Measurements from ENCODE around the gene ASB1. TPM values are rescaled to one million over a fixed set of nuclear protein-coding genes. Genes with fewer than 3 reads are reported as not detected.
A peak's percentile ranks its signal among the peaks of the same experiment; 100 is the strongest.

Gene ASB1
- total RNA-seq, 1 donor from 2014 or later = 35.2 TPM

GRCh38 chr2:238493411-238493810, 66.7 kb downstream of the ASB1 start:
- Mint-ChIP-seq H3K36me3 (ENCODE audit: low read depth) (no peaks in the 10 kb centered on the region), H3K9me3 (no peaks in the 10 kb centered on the region), H3K4me3 (no peak overlapping the region), H3K27ac (no peak overlapping the region), H3K27me3 (ENCODE audit: insufficient read depth) (peaks cover 6% of the 10 kb centered on the region), H3K4me1 (ENCODE audit: low read depth) (peaks cover 22% of the 10 kb centered on the region)
- intact Hi-C loops (cut with micrococcal nuclease) = no loop called here
- no peak for DNase-seq (ENCODE audit: low spot score)

GRCh38 chr2:238493880-238494572, 67.3 kb downstream of the ASB1 start:
- no peaks in the 10 kb centered on the region for H3K36me3 Mint-ChIP-seq (ENCODE audit: low read depth)
- DNase-seq (ENCODE audit: low spot score) = peak; percentile 10
- intact Hi-C loops (cut with micrococcal nuclease) = no loop called here
- peaks cover 6% of the 10 kb centered on the region for H3K27me3 Mint-ChIP-seq (ENCODE audit: insufficient read depth)
- H3K9me3 Mint-ChIP-seq = no peaks in the 10 kb centered on the region
- peak overlapping the region; percentile 35 for H3K4me3 Mint-ChIP-seq
- peak overlapping the region; percentile 51 for H3K27ac Mint-ChIP-seq
- peaks cover 22% of the 10 kb centered on the region for H3K4me1 Mint-ChIP-seq (ENCODE audit: low read depth)

- intact Hi-C loops (cut with micrococcal nuclease) = no loop called here
- no peaks in the 10 kb centered on the region for H3K9me3 Mint-ChIP-seq
- no peaks in the 10 kb centered on the region for H3K36me3 Mint-ChIP-seq (ENCODE audit: low read depth)
- H3K27me3 Mint-ChIP-seq (ENCODE audit: insufficient read depth) = peaks cover 6% of the 10 kb centered on the region
- peak overlapping the region; percentile 51 for H3K27ac Mint-ChIP-seq
- H3K4me3 Mint-ChIP-seq = peak overlapping the region; percentile 35
- DNase-seq (ENCODE audit: low spot score) = no peak
- peaks cover 22% of the 10 kb centered on the region for H3K4me1 Mint-ChIP-seq (ENCODE audit: low read depth)
Measured at GRCh38 chr2:238494573-238494961, 67.8 kb downstream of the ASB1 start.

GRCh38 chr2:238495422-238495821, 68.7 kb downstream of the ASB1 start:
- H3K4me1 Mint-ChIP-seq (ENCODE audit: low read depth) = peaks cover 22% of the 10 kb centered on the region
- intact Hi-C loops (cut with micrococcal nuclease) = no loop called here
- H3K9me3 Mint-ChIP-seq = no peaks in the 10 kb centered on the region
- no peak overlapping the region for H3K4me3 Mint-ChIP-seq
- H3K27ac Mint-ChIP-seq = no peak overlapping the region
- H3K36me3 Mint-ChIP-seq (ENCODE audit: low read depth) = no peaks in the 10 kb centered on the region
- peaks cover 6% of the 10 kb centered on the region for H3K27me3 Mint-ChIP-seq (ENCODE audit: insufficient read depth)
- DNase-seq (ENCODE audit: low spot score) = no peak

- no peak for DNase-seq (ENCODE audit: low spot score)
Measured at GRCh38 chr2:238496756-238497609, 70.3 kb downstream of the ASB1 start.

GRCh38 chr2:238497610-238498005, 70.9 kb downstream of the ASB1 start:
- H3K4me1 Mint-ChIP-seq (ENCODE audit: low read depth) = peaks cover 20% of the 10 kb centered on the region
- H3K27me3 Mint-ChIP-seq (ENCODE audit: insufficient read depth) = peaks cover 3% of the 10 kb centered on the region
- H3K9me3 Mint-ChIP-seq = no peaks in the 10 kb centered on the region
- no peak for DNase-seq (ENCODE audit: low spot score)
- intact Hi-C loops (cut with micrococcal nuclease) = no loop called here
- H3K4me3 Mint-ChIP-seq = no peak overlapping the region
- H3K27ac Mint-ChIP-seq = no peak overlapping the region
- no peaks in the 10 kb centered on the region for H3K36me3 Mint-ChIP-seq (ENCODE audit: low read depth)

More at GRCh38 chr2:238496756-238497609, 70.3 kb downstream of the ASB1 start:
- Mint-ChIP-seq H3K4me3 (no peak overlapping the region), H3K27me3 (ENCODE audit: insufficient read depth) (peaks cover 6% of the 10 kb centered on the region), H3K4me1 (ENCODE audit: low read depth) (peaks cover 22% of the 10 kb centered on the region), H3K36me3 (ENCODE audit: low read depth) (no peaks in the 10 kb centered on the region), H3K9me3 (no peaks in the 10 kb centered on the region), H3K27ac (no peak overlapping the region)
- intact Hi-C loops (cut with micrococcal nuclease) = no loop called here

- H3K4me1 Mint-ChIP-seq (ENCODE audit: low read depth) = peaks cover 15% of the 10 kb centered on the region
- no peak overlapping the region for H3K4me3 Mint-ChIP-seq
- H3K27me3 Mint-ChIP-seq (ENCODE audit: insufficient read depth) = peaks cover 3% of the 10 kb centered on the region
- intact Hi-C loops (cut with micrococcal nuclease) = no loop called here
- H3K36me3 Mint-ChIP-seq (ENCODE audit: low read depth) = no peaks in the 10 kb centered on the region
- H3K27ac Mint-ChIP-seq = no peak overlapping the region
- no peaks in the 10 kb centered on the region for H3K9me3 Mint-ChIP-seq
- no peak for DNase-seq (ENCODE audit: low spot score)
Measured at GRCh38 chr2:238498188-238498587, 71.5 kb downstream of the ASB1 start.

GRCh38 chr2:238498691-238499295, 72.1 kb downstream of the ASB1 start:
- Mint-ChIP-seq H3K4me1 (ENCODE audit: low read depth) (peaks cover 11% of the 10 kb centered on the region), H3K9me3 (no peaks in the 10 kb centered on the region)
- DNase-seq (ENCODE audit: low spot score) = no peak

GRCh38 chr2:238499731-238500580, 73.2 kb downstream of the ASB1 start:
- no peak overlapping the region for H3K4me3 Mint-ChIP-seq
- H3K27me3 Mint-ChIP-seq (ENCODE audit: insufficient read depth) = peaks cover 3% of the 10 kb centered on the region
- no peaks in the 10 kb centered on the region for H3K4me1 Mint-ChIP-seq (ENCODE audit: low read depth)
- intact Hi-C loops (cut with micrococcal nuclease) = no loop called here
- no peak overlapping the region for H3K27ac Mint-ChIP-seq
- H3K36me3 Mint-ChIP-seq (ENCODE audit: low read depth) = no peaks in the 10 kb centered on the region
- no peaks in the 10 kb centered on the region for H3K9me3 Mint-ChIP-seq
- no peak for DNase-seq (ENCODE audit: low spot score)

More at GRCh38 chr2:238498691-238499295, 72.1 kb downstream of the ASB1 start:
- Mint-ChIP-seq H3K36me3 (ENCODE audit: low read depth) (no peaks in the 10 kb centered on the region), H3K27ac (no peak overlapping the region), H3K27me3 (ENCODE audit: insufficient read depth) (peaks cover 3% of the 10 kb centered on the region), H3K4me3 (no peak overlapping the region)
- intact Hi-C loops (cut with micrococcal nuclease) = no loop called here

- Mint-ChIP-seq H3K27ac (no peak overlapping the region), H3K9me3 (no peaks in the 10 kb centered on the region), H3K27me3 (ENCODE audit: insufficient read depth) (peaks cover 3% of the 10 kb centered on the region), H3K36me3 (ENCODE audit: low read depth) (no peaks in the 10 kb centered on the region), H3K4me1 (ENCODE audit: low read depth) (no peaks in the 10 kb centered on the region), H3K4me3 (no peak overlapping the region)
- no peak for DNase-seq (ENCODE audit: low spot score)
- intact Hi-C loops (cut with micrococcal nuclease) = no loop called here
Measured at GRCh38 chr2:238501311-238501710, 74.6 kb downstream of the ASB1 start.

All from activated T-helper 1 cell treated with anti-CD3 and anti-CD28 coated beads, Interleukin-12 subunit alpha, Interleukin-12 subunit beta, Interleukin-2, Interleukin-4 antibody, amounts not matched to agents 30 ng/mL and 10 ng/mL and 1 ng/mL, durations not matched to agents 14 hours and 24 hours and 36 hours (primary cell).